Aorta (tissue), 5 donors: ENCODE results near the gene MTUS2. TPM values are rescaled to one million over a fixed set of nuclear protein-coding genes. Genes with fewer than 3 reads are reported as not detected.

Experiments used
- ATAC-seq: fragments of 200-7000 bp; cut with Tn5 transposase; one replicate; pipeline ENCODE4 v1.9.1; 2022; ENCODE audit warnings: moderate library complexity; ENCODE audit not compliant: low FRiP score
- DNase-seq, 2 donors: peaks; one replicate each; pipeline ENCODE4 v3.0.0-alpha.2; 2020
- H3K27ac ChIP-seq, 2 donors: one replicate each; pipeline ENCODE4 v1.5.1; 2013; ENCODE audit warnings: low read length in 2 of 2, mild to moderate bottlenecking in 2 of 2, moderate library complexity in 2 of 2, control low read depth in 1 of 2, inconsistent platforms in 1 of 2, low read depth in 1 of 2
- H3K27me3 ChIP-seq, 2 donors: one replicate each; pipeline ENCODE4 v1.6.1; 2013; ENCODE audit warnings: control low read depth in 1 of 2, low read length in 1 of 2, mild to moderate bottlenecking in 1 of 2, moderate library complexity in 1 of 2; ENCODE audit not compliant: insufficient read depth in 2 of 2, control insufficient read depth in 1 of 2
- H3K36me3 ChIP-seq, 2 donors: one replicate each; pipeline ENCODE4 v1.6.1; 2013; ENCODE audit warnings: control low read depth in 1 of 2, low read length in 1 of 2, mild to moderate bottlenecking in 1 of 2; ENCODE audit not compliant: insufficient read depth in 2 of 2, control insufficient read depth in 1 of 2
- H3K4me1 ChIP-seq, 2 donors: one replicate each; pipeline ENCODE4 v1.6.1; 2013; ENCODE audit warnings: low read length in 2 of 2, control low read depth in 1 of 2, mild to moderate bottlenecking in 1 of 2, moderate library complexity in 1 of 2; ENCODE audit not compliant: insufficient read depth in 2 of 2, control insufficient read depth in 1 of 2
- H3K4me3 ChIP-seq, 2 donors: one replicate each; pipeline ENCODE4 v1.5.1; 2013; ENCODE audit warnings: low read length in 2 of 2, control low read depth in 1 of 2, mild to moderate bottlenecking in 1 of 2
- H3K9me3 ChIP-seq: one replicate; pipeline ENCODE4 v1.6.1; 2013; ENCODE audit warnings: mild to moderate bottlenecking, low read length; ENCODE audit not compliant: control insufficient read depth
- WGBS, 2 donors: extraction: QIAGEN DNeasy Blood & Tissue Kit; methylation state at CpG; one replicate each; pipeline ENCODE4 v1.1.7; 2013; 5-methylcytosine and 5-hydroxymethylcytosine counted together
- intact Hi-C, 2 donors: fragments of 100-400 bp; cut with DNase I; formaldehyde crosslinking; loops; one replicate each; pipeline versions ENCODE4 v1.14.2 to v1.15.0; 2022
- polyA plus RNA-seq, 2 donors: library from polyadenylated mRNA; stranded (reverse); fragments of 200-250 nt; gene quantifications; one replicate each; pipeline ENCODE4 v1.2.3, GENCODE V29; 2013
- total RNA-seq, 2 donors: library from RNA; stranded (reverse); fragmentation: NEBNext Ultra II Directional; extraction: Animal tissue kit (Norgen Biotek cat#: 25700); gene quantifications; one replicate each; pipeline ENCODE4 v1.2.1, GENCODE V29; 2021
- donor health status: healthy with polysubstance abuse.
- donor health status: Bipolar disorder and iron deficiency.
- donor health status: DM: no; HTN: no; CAD: no.
- donor health status: DM: no; HTN: no; CAD: no.
- donor health status: DM: yes; HTN: yes; CAD: no.

MTUS2 gene
- total and polyA plus RNA-seq, 4 donors: 3.5 to 12.1 (median 8.6) TPM

DNA sequence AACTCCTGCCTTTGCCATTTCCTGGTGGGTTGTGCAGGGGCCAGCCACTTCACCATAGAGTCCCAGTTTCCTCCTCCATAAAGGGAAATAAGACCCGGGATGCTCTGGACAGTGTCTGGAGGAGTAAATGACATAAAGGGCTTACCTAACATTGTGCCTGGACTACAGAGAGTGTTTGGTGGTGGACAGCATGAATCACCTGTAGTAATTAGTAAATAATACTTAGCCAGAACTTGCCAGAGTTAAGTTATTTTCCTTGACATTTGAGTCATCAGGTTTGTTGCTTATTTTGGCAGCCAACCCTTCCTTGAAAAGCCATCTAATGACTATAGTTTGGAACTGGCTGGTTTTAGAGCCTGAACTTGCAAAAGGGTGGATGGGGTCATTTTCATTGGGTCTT lies 616.2 kb downstream of the MTUS2 start:
- WGBS, 2 donors: 49 to 58% methylated on average over 1 of the region's 1 CpG
- peaks cover 5 to 19% of the 10 kb centered on the region in 2 donors for H3K4me1 ChIP-seq
- H3K9me3 ChIP-seq: no peaks in the 10 kb centered on the region
- no peaks in the 10 kb centered on the region for H3K27me3 ChIP-seq
- no peak for ATAC-seq
- H3K4me3 ChIP-seq: no peak overlapping the region
- peak overlapping the region; percentile 95 to 99 for H3K27ac ChIP-seq
- DNase-seq: no peak
- intact Hi-C loops: no loop called here
- no peaks in the 10 kb centered on the region for H3K36me3 ChIP-seq

DNA sequence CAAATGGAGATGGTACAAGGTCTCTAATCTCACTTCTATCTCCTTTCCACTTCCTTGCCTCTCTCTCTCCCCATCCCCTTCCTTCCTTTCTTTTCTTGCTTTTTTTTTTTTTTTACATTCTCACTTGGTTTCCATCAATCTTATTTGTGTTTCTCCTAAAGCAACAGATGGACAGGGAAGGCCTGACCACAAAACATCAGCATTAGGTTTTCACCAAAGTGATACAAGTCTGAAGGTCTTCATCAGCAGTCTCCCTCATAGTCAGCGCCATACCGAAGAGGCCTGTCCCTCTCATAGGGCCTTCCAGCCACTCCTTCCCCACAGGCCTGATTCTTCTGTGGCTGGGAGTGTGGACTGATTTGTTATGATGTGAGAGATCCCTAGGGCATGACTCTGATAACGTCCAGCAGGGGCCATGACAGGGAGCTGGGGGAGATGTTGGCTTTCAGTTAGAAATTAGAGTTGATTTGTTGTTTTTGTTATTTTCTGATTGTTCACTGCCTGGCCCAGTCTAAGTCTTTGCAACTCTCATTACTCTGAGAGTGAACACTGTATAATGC lies 616.7 kb downstream of the MTUS2 start:
- Histone ChIP-seq H3K27ac (peak overlapping the region; percentile 69 to 87), H3K9me3 (no peaks in the 10 kb centered on the region), H3K4me3 (no peak overlapping the region), H3K4me1 (peaks cover 5 to 19% of the 10 kb centered on the region in 2 donors), H3K27me3 (no peaks in the 10 kb centered on the region), H3K36me3 (no peaks in the 10 kb centered on the region)
- DNase-seq (no peak), ATAC-seq (no peak)
- WGBS, 2 donors: 58 to 59% methylated on average over 3 of the region's 3 CpGs
- intact Hi-C loops: no loop called here

DNA sequence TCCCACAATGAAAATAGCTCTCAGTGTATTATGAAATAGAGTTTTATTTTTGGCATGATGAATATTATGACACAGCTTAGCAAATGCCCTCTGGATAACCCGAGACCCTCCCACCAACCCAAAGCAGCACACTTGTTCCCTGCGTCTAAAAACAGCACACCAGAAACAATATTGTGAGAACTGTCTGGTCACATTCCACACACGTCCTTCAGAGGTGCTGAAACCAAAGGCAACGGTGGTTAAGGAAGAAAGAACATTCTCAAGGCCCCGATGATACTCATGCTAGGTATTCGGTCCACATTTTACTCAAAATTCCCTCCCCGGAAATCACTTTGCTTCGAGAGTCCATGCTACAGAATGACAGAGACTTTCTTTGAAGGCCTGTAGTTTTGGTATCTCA lies 618.6 kb downstream of the MTUS2 start:
- no peaks in the 10 kb centered on the region for H3K9me3 ChIP-seq
- H3K36me3 ChIP-seq: no peaks in the 10 kb centered on the region
- no peaks in the 10 kb centered on the region for H3K27me3 ChIP-seq
- WGBS, 2 donors: 3 to 6% methylated on average over 8 of the region's 8 CpGs
- no peak overlapping the region for H3K27ac ChIP-seq
- H3K4me3 ChIP-seq: no peak overlapping the region
- intact Hi-C loops: no loop called here
- H3K4me1 ChIP-seq: peaks cover 5 to 19% of the 10 kb centered on the region in 2 donors
- ATAC-seq: no peak
- DNase-seq: peak in 1 of 2 donors; percentile 54

DNA sequence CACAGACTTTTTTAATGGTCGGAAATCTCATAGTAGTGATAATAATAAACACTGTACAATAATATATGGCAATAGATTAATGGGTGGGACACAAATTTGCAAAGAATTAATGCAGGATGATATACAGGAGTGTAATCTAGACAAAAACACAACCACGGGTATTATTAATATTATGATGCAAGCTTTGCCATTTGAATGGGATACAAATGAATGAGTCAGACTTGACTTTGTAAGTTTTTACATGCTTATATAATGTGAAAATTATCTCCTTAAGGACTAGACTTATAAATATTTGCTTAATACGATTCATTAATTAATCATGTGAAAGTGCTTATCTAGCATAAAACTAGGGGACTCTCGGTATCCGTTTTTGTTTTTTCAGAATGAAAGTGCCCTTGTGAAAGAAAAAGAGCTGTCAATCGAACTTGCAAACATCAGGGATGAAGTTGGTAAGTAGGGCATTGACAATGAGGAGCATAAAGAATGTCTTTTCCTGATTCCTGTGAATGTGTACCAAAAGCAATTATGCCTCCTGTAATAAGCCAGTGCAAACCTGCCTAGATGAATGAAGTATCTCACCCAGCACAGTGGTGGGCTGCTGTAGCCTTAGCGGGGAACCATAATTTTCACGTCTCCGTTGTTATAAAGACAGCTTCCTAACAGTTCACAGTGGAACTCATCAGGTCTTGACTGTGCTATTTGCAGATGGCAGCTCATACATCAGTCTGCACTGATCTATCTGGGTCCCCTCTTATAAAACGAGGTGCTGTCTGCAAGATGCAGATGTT lies 619.7 kb downstream of the MTUS2 start:
- no peak for DNase-seq
- H3K27ac ChIP-seq: no peak overlapping the region
- 49 to 53% methylated on average over 10 of the region's 10 CpGs for WGBS, 2 donors
- no peaks in the 10 kb centered on the region for H3K36me3 ChIP-seq
- ATAC-seq: no peak
- H3K27me3 ChIP-seq: no peaks in the 10 kb centered on the region
- H3K4me3 ChIP-seq: no peak overlapping the region
- H3K9me3 ChIP-seq: no peaks in the 10 kb centered on the region
- intact Hi-C loops: no loop called here
- peaks cover 5 to 13% of the 10 kb centered on the region in 2 donors for H3K4me1 ChIP-seq

DNA sequence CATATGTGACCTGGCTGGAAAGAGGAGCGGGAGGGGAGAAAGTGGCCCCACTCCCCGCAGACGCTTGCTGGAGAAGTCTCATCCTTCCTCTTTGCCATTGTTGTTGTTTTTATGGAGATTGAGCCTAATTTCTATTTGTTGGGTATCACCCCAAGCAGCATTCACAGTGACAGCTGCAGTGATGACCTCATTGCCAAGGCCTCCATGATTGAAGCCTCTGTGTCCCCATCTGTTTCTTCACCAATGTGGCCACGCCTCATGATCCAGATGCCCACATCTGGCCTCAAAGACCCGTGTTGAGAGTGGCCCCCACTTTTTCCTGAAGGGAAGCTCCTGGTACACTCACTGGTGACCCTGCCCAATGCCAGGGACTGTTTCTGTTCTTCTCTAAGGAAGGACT lies 621.2 kb downstream of the MTUS2 start:
- no peak overlapping the region for H3K27ac ChIP-seq
- no peak for ATAC-seq
- no peaks in the 10 kb centered on the region for H3K36me3 ChIP-seq
- no peak overlapping the region for H3K4me3 ChIP-seq
- H3K27me3 ChIP-seq: no peaks in the 10 kb centered on the region
- H3K4me1 ChIP-seq: peaks cover 3 to 6% of the 10 kb centered on the region in 2 donors
- intact Hi-C loops: no loop called here
- 73 to 86% methylated on average over 5 of the region's 5 CpGs for WGBS, 2 donors
- no peak for DNase-seq
- H3K9me3 ChIP-seq: no peaks in the 10 kb centered on the region

DNA sequence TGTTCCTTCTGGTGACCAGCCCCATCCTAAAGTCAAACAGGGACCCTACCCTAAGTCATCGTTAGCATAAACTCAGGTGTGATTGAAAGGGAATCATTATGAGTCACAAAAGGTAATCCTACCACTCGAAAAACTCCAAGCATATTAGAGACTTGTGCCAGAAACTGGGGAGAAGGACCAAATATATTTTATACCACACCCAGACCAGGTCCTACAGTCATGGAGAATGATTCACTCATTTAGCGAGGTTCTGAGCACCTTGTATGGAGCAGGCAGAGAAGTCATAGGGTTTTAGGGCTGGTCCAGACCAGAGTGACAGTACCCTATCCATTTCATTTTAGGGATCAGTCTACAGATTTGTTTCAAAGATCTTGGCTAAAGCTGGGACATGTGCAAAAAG lies 625.9 kb downstream of the MTUS2 start:
- Histone ChIP-seq H3K27me3 (no peaks in the 10 kb centered on the region), H3K9me3 (no peaks in the 10 kb centered on the region), H3K27ac (no peak overlapping the region), H3K4me1 (no peaks in the 10 kb centered on the region), H3K36me3 (no peaks in the 10 kb centered on the region), H3K4me3 (no peak overlapping the region)
- intact Hi-C loops: no loop called here
- no peak for DNase-seq
- WGBS, 2 donors: 92 to 95% methylated on average over 3 of the region's 3 CpGs
- ATAC-seq: no peak

DNA sequence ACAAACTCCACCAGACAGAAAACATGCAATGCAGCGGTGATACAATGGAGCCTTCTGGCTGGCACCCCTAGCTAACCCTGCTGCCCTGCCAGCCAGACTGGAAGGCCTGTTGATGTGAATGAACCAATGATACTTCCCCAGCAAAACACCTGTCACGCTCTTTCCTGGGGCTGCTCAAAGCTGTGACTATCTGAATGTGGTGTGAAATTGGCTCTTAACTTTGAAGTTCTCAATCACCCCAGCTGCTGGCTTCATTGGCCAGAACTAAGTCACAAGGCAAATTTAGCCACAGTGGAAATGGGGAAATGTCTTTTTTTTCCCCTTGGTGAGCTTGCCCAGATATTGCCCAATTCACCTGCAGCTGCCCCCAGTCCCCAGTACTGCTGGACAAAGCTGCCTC lies 628.0 kb downstream of the MTUS2 start:
- H3K27me3 ChIP-seq: no peaks in the 10 kb centered on the region
- 81 to 83% methylated on average over 2 of the region's 2 CpGs for WGBS, 2 donors
- no peaks in the 10 kb centered on the region for H3K36me3 ChIP-seq
- H3K4me1 ChIP-seq: no peaks in the 10 kb centered on the region
- no peak for DNase-seq
- no peak for ATAC-seq
- H3K9me3 ChIP-seq: no peaks in the 10 kb centered on the region
- H3K4me3 ChIP-seq: no peak overlapping the region
- intact Hi-C loops: no loop called here
- H3K27ac ChIP-seq: no peak overlapping the region

DNA sequence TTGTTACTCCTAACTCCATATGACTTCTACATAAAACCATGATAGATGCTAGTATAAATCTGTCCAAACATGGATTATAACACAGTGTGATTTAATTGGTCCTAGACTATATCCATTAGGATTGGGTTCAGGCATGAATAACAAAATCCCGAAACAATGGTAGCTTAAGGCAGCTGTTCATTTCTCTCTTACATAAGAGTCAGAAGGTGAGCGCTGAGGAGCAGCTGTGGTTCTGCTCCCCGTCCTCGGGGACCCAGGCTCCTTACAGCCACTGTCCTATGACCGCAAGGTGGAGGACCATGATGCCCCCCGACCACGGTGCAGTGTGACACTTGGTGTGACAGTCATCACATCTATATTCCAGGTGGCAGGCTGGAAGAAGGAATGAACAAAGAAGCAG lies 629.6 kb downstream of the MTUS2 start:
- H3K36me3 ChIP-seq: no peaks in the 10 kb centered on the region
- DNase-seq (no peak), ATAC-seq (no peak)
- no peaks in the 10 kb centered on the region for H3K4me1 ChIP-seq
- no peak overlapping the region for H3K4me3 ChIP-seq
- WGBS, 2 donors: 96 to 97% methylated on average over 7 of the region's 7 CpGs
- H3K9me3 ChIP-seq: no peaks in the 10 kb centered on the region
- H3K27me3 ChIP-seq: no peaks in the 10 kb centered on the region
- H3K27ac ChIP-seq: no peak overlapping the region
- intact Hi-C loops: no loop called here

DNA sequence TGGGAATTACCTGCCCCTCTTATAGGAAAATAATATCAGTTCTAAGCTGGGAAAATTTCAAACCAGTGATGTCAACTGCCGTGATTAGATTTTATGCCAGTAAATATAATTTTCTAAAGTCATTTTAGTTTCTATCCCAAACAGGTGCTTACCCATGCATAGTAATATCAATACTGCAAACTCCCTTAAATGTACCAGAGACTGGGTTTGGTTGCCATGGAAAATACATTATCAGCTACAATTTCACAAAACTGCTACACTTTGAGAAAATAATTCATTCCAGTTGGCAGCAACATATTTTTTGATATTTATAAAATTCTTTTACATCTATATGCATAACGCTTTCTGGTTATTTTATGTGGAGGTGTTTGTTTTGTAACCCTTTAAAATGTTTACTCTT lies 631.8 kb downstream of the MTUS2 start:
- intact Hi-C loops: no loop called here
- Histone ChIP-seq H3K4me1 (no peaks in the 10 kb centered on the region), H3K27ac (no peak overlapping the region), H3K36me3 (no peaks in the 10 kb centered on the region), H3K27me3 (no peaks in the 10 kb centered on the region), H3K4me3 (no peak overlapping the region), H3K9me3 (no peaks in the 10 kb centered on the region)
- no peak for ATAC-seq
- WGBS, 2 donors: 93 to 95% methylated on average over 2 of the region's 2 CpGs
- DNase-seq: no peak
